Activated naive CD8-positive, alpha-beta T cell (primary cell): ENCODE measurements around the gene TRERF1.

Experiments
- H3K27ac Mint-ChIP-seq: one replicate; pipeline ENCODE4 v1.8.0; 2021; ENCODE audit warnings: mixed read lengths
- H3K27me3 Mint-ChIP-seq: one replicate; pipeline ENCODE4 v1.8.0; 2021; ENCODE audit warnings: mixed read lengths
- H3K36me3 Mint-ChIP-seq: one replicate; pipeline ENCODE4 v1.8.0; 2021; ENCODE audit warnings: mixed read lengths
- H3K4me1 Mint-ChIP-seq: one replicate; pipeline ENCODE4 v1.8.0; 2021; ENCODE audit warnings: low read depth, mixed read lengths
- H3K4me3 Mint-ChIP-seq: one replicate; pipeline ENCODE4 v1.8.0; 2021; ENCODE audit warnings: mild to moderate bottlenecking, mixed read lengths
- H3K9me3 Mint-ChIP-seq: one replicate; pipeline ENCODE4 v1.8.0; 2021; ENCODE audit warnings: low read depth, mixed read lengths

TRERF1 gene

DNA sequence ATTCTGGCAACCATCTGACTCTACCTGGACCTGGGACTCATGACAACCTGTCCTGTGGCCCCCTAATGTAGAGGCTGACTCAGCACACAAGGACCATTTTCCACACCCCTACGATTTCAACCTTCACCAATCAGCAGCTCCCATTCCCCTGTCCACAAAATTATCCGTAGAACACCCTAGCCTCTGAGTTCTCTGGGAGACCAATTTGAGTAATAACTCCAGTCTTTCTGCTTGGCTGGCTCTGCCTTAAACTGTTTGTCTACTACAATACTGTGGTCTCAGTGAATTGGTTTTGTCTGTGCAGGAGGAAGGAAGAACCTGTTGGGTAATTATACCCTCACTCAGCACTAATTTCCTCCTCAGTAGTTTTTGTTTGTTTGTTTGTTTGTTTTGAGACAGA is 134.7 kb downstream of the TRERF1 start:
- Mint-ChIP-seq H3K4me1 (peaks cover 50% of the 10 kb centered on the region), H3K4me3 (no peak overlapping the region), H3K27me3 (no peaks in the 10 kb centered on the region), H3K27ac (peak overlapping the region; percentile 41), H3K9me3 (no peaks in the 10 kb centered on the region), H3K36me3 (peaks cover 2% of the 10 kb centered on the region)

DNA sequence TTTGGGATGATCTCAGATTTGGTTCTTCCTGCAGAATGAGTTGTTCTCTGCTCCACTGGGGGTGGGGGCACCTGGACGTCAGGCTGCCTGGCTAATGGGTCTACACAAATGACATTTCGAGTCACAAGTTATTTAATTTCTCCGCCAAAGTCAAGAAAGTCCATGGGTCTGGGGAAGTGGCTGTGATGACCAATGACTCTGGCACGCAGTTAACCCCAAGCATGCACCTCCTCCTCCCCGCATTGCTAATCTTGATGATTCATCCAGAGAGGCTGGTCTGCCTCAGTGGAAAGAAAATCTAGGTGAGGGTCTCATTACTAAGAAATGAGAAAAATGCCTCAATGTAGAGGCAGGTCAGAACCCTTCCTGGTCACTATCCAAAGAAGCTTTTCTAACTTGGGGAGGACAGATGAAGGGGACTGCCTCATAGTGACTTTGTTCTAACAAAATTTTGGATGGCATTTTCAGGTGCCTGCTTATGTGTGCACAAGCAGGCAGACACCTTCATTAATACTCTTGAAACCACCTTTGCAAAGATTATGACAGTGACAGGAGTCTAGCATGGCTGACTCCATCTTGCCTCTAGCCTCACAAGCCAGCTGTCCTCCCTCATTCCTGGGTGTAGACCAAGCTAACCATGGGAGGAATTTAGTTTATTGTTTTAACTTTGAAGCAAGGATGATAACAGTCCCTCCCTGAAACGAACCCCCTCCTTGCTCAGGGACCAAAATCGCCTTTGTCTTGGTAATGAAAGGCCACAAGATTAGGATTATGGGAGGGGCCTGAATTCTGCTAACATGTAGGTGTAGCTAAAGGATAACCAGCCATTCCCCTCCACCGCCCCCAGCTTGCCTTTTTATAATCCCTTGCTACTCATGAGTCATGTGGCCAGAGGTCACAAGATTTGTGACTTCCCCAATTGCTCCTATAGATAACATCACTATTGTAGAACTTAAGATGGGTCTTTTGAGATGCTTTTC is 135.4 kb downstream of the TRERF1 start:
- no peaks in the 10 kb centered on the region for H3K9me3 Mint-ChIP-seq
- H3K27me3 Mint-ChIP-seq: no peaks in the 10 kb centered on the region
- peaks cover 2% of the 10 kb centered on the region for H3K36me3 Mint-ChIP-seq
- no peak overlapping the region for H3K4me3 Mint-ChIP-seq
- peak overlapping the region; percentile 41 for H3K27ac Mint-ChIP-seq
- H3K4me1 Mint-ChIP-seq: peaks cover 47% of the 10 kb centered on the region

DNA sequence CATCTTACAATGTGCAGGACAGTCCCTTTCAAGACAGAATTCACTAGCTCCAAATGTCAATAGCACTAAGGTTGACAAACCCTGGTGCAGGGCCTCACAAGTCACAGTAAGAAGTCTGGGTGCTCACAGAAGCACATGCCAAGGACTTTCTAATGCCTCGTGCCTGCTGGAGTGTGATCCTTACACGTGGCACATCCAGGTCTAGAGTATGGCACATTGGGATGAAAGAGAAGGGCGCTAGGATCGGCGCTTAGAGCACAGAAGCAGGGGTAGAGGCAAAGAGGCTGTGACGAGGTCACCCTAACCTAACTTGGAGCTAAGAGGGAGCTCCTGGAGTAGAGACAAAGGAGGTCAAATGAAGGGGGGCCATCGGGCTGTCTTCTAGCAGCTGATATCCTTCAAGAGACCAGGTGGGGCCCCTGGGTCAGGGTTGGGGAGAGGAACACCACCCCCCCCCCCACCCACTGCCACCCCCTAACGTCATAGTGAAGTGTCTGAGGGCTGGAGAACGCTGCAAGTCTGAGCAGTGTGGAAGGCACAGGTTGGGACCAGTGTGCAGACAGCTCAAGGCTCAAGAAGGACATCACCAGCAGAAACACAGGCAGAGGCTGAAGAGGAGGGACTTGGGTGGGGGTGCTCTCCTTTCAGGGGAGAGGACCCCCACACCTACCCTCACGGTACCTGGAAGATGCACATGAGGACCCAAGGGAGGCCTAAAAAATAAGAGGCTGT is 136.3 kb downstream of the TRERF1 start:
- H3K9me3 Mint-ChIP-seq: no peaks in the 10 kb centered on the region
- peaks cover 6% of the 10 kb centered on the region for H3K36me3 Mint-ChIP-seq
- peaks cover 45% of the 10 kb centered on the region for H3K4me1 Mint-ChIP-seq
- no peak overlapping the region for H3K27ac Mint-ChIP-seq
- no peak overlapping the region for H3K4me3 Mint-ChIP-seq
- H3K27me3 Mint-ChIP-seq: no peaks in the 10 kb centered on the region

DNA sequence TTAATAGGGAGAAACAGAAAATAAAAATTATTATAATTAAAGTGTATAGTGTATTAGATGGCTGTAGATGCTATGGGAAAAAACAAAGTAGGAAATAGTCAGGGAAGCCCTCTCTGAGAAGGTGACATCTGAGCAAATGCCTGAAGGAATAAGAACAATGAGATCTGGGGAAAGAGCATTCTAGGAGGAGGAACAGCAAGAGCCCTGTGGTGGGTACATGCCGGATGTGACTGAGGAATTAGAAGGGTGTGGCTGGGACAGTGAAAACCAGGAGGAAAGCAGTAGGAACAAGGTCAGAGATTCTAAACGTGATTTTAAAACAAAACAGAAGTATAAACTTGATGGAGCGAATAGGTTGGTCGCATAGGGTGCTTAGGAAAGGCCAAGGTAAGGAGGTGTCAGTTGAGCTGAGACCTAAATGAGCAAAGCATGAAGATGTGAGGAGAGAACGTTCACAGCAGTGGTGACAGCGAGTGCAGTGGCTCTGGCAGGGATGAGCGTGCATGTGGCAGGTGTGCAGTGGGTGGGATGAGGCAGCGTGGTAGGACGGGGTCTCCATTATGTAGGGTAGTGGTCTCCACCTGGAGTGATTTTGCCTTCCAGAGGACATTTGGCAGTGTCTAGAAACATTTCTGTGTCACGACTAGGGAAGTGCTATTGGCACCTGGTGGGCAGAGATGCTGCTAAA is 137.0 kb downstream of the TRERF1 start:
- H3K4me1 Mint-ChIP-seq: peaks cover 45% of the 10 kb centered on the region
- peaks cover 6% of the 10 kb centered on the region for H3K36me3 Mint-ChIP-seq
- H3K4me3 Mint-ChIP-seq: no peak overlapping the region
- H3K9me3 Mint-ChIP-seq: no peaks in the 10 kb centered on the region
- H3K27me3 Mint-ChIP-seq: no peaks in the 10 kb centered on the region
- H3K27ac Mint-ChIP-seq: peak overlapping the region; percentile 8

DNA sequence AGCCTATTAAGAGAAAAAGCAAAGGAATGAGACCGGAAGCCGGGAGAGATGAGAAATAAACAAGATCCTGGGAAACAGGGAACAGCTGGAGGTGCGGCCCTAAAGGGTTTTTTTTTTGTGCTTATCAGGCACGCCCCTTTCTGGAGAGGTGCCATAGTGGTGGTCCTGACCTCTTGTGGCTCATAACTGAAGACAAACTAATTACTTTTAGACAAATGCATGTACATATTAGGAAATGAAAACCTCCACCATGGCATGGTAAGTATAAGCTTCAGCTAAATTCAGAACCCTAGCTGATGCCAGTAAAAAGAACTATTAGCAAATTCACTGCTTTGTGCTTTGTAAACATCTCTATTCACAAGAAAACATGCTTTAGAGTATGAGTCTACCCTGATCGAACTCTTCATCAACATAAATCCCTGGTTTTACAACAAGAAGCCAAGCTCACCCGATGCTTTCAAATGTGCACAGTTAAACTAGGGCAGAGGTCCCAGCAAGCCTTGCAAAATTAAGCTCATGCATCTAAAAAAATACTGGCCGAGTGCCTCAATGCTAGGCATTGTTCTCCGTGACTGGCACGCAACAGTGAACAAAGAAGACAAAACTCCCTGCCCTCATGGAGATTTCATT is 137.7 kb downstream of the TRERF1 start:
- Mint-ChIP-seq H3K27ac (no peak overlapping the region), H3K9me3 (no peaks in the 10 kb centered on the region), H3K4me1 (peaks cover 47% of the 10 kb centered on the region), H3K4me3 (no peak overlapping the region), H3K36me3 (peaks cover 6% of the 10 kb centered on the region), H3K27me3 (no peaks in the 10 kb centered on the region)

DNA sequence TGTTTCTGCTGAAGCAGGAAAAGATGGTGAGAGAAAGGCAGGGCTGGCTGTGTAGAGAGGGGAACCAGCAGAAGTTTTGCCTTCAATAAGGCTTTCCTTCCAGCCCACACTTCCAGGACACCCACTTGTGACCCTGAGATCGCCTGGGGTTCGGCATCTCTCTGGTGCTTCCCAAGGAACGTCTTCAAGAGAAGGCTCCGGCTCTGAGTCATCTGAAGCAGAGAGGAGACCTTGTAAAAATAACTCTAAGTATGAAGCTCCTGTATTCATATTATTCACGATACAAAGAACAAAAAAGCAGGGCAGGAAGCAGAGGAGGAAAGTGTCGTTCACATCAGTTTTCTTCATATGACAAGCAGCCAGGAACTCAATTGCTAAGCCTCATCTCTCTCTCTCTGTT is 138.7 kb downstream of the TRERF1 start:
- H3K36me3 Mint-ChIP-seq: peaks cover 6% of the 10 kb centered on the region
- peak overlapping the region; percentile 41 for H3K27ac Mint-ChIP-seq
- no peak overlapping the region for H3K4me3 Mint-ChIP-seq
- H3K4me1 Mint-ChIP-seq: peaks cover 44% of the 10 kb centered on the region
- H3K9me3 Mint-ChIP-seq: no peaks in the 10 kb centered on the region
- H3K27me3 Mint-ChIP-seq: no peaks in the 10 kb centered on the region

DNA sequence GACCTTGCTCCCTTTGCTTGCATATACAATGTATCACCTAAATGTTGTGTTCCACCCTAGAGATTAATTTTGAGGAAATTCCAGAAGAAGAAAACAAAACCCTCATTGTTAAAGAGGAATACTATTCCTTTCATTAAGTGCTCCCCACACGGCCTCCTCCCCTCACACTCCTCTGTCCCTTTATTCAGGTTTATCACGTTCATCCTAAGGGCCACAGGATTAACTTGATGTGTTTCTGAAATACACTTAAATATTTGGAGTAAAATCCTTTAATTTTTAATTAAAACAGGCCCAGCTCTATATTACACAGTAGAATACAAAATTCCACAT is 144.6 kb downstream of the TRERF1 start:
- peaks cover 13% of the 10 kb centered on the region for H3K4me1 Mint-ChIP-seq
- H3K27me3 Mint-ChIP-seq: no peaks in the 10 kb centered on the region
- H3K4me3 Mint-ChIP-seq: no peak overlapping the region
- no peaks in the 10 kb centered on the region for H3K9me3 Mint-ChIP-seq
- H3K27ac Mint-ChIP-seq: no peak overlapping the region
- peaks cover 4% of the 10 kb centered on the region for H3K36me3 Mint-ChIP-seq

DNA sequence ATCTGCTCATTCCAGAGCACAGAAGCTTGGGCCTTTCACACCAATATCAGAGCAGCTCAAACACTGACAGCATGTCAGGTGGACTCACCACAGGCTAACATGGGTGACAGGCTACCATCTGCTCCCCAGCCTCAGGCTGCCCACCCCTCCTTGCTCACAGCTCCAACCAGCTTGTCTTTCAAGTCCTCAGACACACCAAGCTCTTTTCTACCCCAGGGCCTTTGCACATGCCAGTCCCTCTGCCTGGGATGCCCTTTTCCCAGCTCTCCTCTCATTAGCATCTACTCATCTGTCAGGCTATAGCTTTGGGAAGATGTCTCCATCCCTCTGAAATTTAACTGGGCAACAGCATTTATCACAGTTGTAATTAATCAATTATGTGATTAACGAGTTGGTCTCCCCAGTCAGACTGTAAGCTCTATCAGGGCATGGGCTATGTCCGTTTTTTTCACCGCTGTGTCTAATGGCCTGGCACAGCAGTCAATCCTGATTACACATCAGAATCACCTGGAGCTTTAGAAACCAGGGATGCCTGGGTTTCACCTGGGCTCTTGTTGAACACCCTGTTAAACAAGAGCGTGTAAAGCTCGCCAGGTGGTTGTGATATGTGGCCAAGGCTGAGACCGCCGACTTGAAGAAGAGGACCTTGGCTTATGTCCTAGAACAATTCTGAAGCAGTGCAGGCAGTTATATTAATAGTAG is 145.1 kb downstream of the TRERF1 start:
- no peaks in the 10 kb centered on the region for H3K27me3 Mint-ChIP-seq
- no peak overlapping the region for H3K4me3 Mint-ChIP-seq
- no peak overlapping the region for H3K27ac Mint-ChIP-seq
- peaks cover 4% of the 10 kb centered on the region for H3K36me3 Mint-ChIP-seq
- no peaks in the 10 kb centered on the region for H3K9me3 Mint-ChIP-seq
- H3K4me1 Mint-ChIP-seq: peaks cover 13% of the 10 kb centered on the region

DNA sequence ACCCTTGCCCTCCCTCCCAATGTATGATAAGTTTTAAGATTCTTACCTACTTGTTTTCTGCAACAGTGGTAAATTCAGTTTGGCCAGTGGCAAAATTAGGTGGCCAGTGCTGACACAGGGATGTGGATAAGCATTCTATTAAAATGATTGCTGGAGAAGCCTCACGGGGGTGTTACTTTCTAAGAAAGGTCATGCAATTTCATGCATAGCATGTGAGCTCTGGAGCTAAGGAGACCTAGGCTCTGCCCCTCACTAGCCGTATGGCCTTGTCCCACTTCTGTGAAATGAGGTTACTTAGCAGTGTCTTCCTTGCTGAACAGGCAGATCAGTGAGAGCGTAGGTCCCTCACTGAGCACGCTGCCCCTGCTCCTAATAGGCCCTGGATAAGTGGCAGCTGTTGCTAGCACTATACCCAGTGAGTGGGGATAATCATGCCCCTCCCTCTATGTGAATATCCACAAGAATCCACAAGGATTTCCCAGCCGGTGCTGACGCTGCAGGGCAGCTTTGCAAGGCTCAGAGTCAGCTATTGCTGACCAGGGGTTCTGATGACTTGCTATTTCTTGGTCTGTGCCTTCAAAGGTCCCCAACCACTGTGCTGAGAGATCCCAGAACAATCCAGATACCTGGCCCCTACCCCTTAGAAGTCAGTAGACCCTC is 147.5 kb downstream of the TRERF1 start:
- no peaks in the 10 kb centered on the region for H3K27me3 Mint-ChIP-seq
- peaks cover 10% of the 10 kb centered on the region for H3K4me1 Mint-ChIP-seq
- H3K4me3 Mint-ChIP-seq: no peak overlapping the region
- H3K27ac Mint-ChIP-seq: no peak overlapping the region
- no peaks in the 10 kb centered on the region for H3K9me3 Mint-ChIP-seq
- peaks cover 9% of the 10 kb centered on the region for H3K36me3 Mint-ChIP-seq

DNA sequence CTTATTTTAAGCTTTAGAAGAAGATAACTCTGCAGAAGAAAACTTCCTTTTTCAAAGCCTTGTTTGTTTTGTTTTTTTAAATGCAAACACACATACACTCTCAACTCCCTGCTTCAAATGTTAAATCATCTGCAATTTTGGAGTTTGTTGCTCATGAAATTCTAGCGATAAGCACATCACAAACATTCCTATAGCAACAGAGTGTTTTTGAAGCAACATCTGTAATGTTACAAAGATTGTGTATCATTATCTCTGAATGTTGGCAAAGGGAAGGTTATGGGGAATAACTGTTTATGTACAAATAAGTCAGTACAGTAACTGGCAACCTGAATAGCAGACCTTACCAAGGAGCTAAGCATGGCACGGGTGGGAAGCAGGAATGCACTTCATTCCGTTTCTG is 149.3 kb downstream of the TRERF1 start:
- H3K27ac Mint-ChIP-seq: peak overlapping the region; percentile 38
- H3K27me3 Mint-ChIP-seq: no peaks in the 10 kb centered on the region
- H3K4me1 Mint-ChIP-seq: peaks cover 12% of the 10 kb centered on the region

DNA sequence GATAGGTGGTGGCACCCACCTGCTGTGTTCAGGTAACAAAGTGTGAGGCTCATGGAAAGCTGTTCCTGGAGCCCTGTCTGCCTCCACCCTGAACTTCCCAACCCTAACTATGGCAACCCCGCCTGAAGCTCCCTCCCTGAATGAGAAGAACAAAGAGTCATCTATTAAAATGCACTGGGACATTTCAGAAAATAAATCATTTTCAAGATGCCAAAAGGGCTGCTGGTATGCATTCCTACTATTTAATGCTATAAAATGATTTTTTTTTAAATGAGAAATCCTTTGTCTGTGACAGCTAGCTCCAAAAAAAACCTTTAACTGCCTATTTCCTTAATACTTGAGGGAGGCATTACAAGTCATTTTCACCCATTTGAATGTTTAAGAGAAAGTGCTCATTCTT is 149.7 kb downstream of the TRERF1 start:
- Mint-ChIP-seq H3K27me3 (no peaks in the 10 kb centered on the region), H3K9me3 (no peaks in the 10 kb centered on the region), H3K36me3 (peaks cover 15% of the 10 kb centered on the region), H3K4me3 (no peak overlapping the region), H3K27ac (no peak overlapping the region), H3K4me1 (peaks cover 16% of the 10 kb centered on the region)

More for the DNA sequence above, 149.3 kb downstream of the TRERF1 start:
- no peak overlapping the region for H3K4me3 Mint-ChIP-seq
- peaks cover 13% of the 10 kb centered on the region for H3K36me3 Mint-ChIP-seq
- H3K9me3 Mint-ChIP-seq: no peaks in the 10 kb centered on the region

DNA sequence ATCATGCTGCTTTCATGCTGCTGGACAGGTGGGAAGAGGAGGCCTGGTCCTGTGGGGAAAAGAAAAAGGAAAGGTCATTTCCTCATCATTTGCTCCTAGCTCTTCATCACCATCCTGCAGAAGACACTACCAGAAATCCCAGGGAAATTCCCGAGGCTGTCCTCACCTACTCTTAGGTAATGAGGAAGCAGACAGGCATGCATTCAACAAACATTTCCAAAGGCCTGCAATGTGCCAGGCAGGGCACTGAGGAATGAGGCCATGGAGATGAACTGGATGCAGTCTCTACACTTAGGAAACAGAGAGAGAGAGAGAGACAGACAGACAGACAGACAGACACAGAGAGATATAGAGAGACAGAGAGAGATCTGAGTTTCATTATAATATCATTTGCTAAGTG is 151.0 kb downstream of the TRERF1 start:
- peaks cover 3% of the 10 kb centered on the region for H3K9me3 Mint-ChIP-seq
- H3K36me3 Mint-ChIP-seq: peaks cover 19% of the 10 kb centered on the region
- H3K4me3 Mint-ChIP-seq: no peak overlapping the region
- no peaks in the 10 kb centered on the region for H3K27me3 Mint-ChIP-seq
- peak overlapping the region; percentile 28 for H3K27ac Mint-ChIP-seq
- H3K4me1 Mint-ChIP-seq: peaks cover 26% of the 10 kb centered on the region

DNA sequence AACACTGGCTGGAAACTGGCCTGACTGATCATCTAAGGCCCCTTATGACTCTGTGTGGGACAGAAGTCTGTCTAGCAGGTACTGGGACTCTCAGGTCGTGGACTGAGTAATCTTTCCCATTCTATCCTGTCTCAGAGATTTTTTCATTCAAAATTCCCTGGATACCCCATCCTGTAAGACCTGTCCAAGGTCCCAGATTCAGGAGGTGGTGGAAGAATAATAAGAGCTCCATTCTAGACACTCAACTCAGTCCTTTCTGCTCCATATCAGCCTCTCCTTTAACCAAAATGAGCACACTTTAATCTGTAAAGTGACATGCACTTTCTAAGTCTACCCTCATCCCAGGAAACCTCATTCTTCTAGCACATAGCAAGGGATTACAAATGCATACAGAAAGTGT is 151.5 kb downstream of the TRERF1 start:
- Mint-ChIP-seq H3K9me3 (peaks cover 3% of the 10 kb centered on the region), H3K27me3 (no peaks in the 10 kb centered on the region), H3K36me3 (peaks cover 21% of the 10 kb centered on the region), H3K4me1 (peaks cover 26% of the 10 kb centered on the region), H3K27ac (peak overlapping the region; percentile 22), H3K4me3 (no peak overlapping the region)

DNA sequence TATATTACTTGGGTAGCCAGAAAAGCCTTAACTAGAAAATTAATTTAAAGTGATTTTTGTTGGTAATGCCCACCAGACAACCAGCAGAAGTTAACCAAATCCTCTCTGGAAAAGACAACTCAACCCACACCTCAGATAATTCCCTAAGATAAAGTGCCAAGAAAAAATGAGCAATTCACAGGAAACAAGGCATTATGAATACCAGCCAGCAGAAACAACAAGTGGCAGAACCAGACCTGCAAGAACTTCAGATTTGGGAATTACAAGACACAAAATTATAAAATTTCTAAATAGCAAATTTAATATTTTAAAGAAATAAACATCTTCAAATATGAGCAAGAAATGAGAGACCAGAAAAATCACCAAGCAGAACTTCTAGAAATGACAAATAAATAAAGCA is 154.1 kb downstream of the TRERF1 start:
- Mint-ChIP-seq H3K9me3 (peaks cover 3% of the 10 kb centered on the region), H3K4me1 (peaks cover 48% of the 10 kb centered on the region), H3K4me3 (no peak overlapping the region), H3K27ac (no peak overlapping the region), H3K36me3 (peaks cover 24% of the 10 kb centered on the region), H3K27me3 (no peaks in the 10 kb centered on the region)
